Activated T-cell treated with anti-CD3 and anti-CD28 coated beads, Interleukin-2, amount 50 U/mL, for 24 hours (primary cell): Measurements from ENCODE around the gene CUBN.
A peak's percentile ranks its signal among the peaks of the same experiment; 100 is the strongest.

Source experiments
- DNase-seq: peaks from one replicate; pipeline ENCODE4 v3.0.0-alpha.2; 2020
- H3K27ac Mint-ChIP-seq: 2 replicates; pipeline ENCODE4 v1.8.0; 2020; ENCODE audit warnings: mild to moderate bottlenecking, mixed read lengths
- H3K27me3 Mint-ChIP-seq: 2 replicates; pipeline ENCODE4 v1.8.0; 2020; ENCODE audit warnings: mixed read lengths
- H3K36me3 Mint-ChIP-seq: 2 replicates; pipeline ENCODE4 v1.8.0; 2020; ENCODE audit warnings: low read depth, mixed read lengths
- H3K4me1 Mint-ChIP-seq: 2 replicates; pipeline ENCODE4 v1.8.0; 2020; ENCODE audit warnings: low read depth, mixed read lengths
- H3K4me3 Mint-ChIP-seq: 2 replicates; pipeline ENCODE4 v1.8.0; 2020; ENCODE audit warnings: mild to moderate bottlenecking, moderate library complexity, mixed read lengths
- H3K9me3 Mint-ChIP-seq: 2 replicates; pipeline ENCODE4 v1.8.0; 2020; ENCODE audit warnings: mixed read lengths

Gene CUBN

GRCh38 chr10:17151716-17152115, 22.1 kb upstream of the CUBN start:
- Mint-ChIP-seq H3K27me3 (no peaks in the 10 kb centered on the region), H3K36me3 (peaks cover 14% of the 10 kb centered on the region), H3K9me3 (no peaks in the 10 kb centered on the region), H3K4me1 (no peaks in the 10 kb centered on the region), H3K27ac (no peak overlapping the region), H3K4me3 (no peak overlapping the region)
- no peak for DNase-seq

- H3K9me3 Mint-ChIP-seq = no peaks in the 10 kb centered on the region
- no peak overlapping the region for H3K27ac Mint-ChIP-seq
- peaks cover 27% of the 10 kb centered on the region for H3K4me1 Mint-ChIP-seq
- no peak overlapping the region for H3K4me3 Mint-ChIP-seq
- DNase-seq = no peak
- H3K36me3 Mint-ChIP-seq = peaks cover 9% of the 10 kb centered on the region
- H3K27me3 Mint-ChIP-seq = no peaks in the 10 kb centered on the region
These were observed 18.4 kb upstream of the CUBN start for GRCh38 chr10:17147884-17148489.

- Mint-ChIP-seq H3K4me1 (peaks cover 32% of the 10 kb centered on the region), H3K4me3 (no peak overlapping the region), H3K9me3 (no peaks in the 10 kb centered on the region), H3K27me3 (no peaks in the 10 kb centered on the region), H3K36me3 (peaks cover 4% of the 10 kb centered on the region), H3K27ac (no peak overlapping the region)
- no peak for DNase-seq
These were observed 17.3 kb upstream of the CUBN start for GRCh38 chr10:17146892-17147291.

- H3K4me3 Mint-ChIP-seq = no peak overlapping the region
- H3K27ac Mint-ChIP-seq = peak overlapping the region; percentile 69
- no peaks in the 10 kb centered on the region for H3K27me3 Mint-ChIP-seq
- no peaks in the 10 kb centered on the region for H3K9me3 Mint-ChIP-seq
- H3K4me1 Mint-ChIP-seq = peaks cover 39% of the 10 kb centered on the region
- no peak for DNase-seq
- peaks cover 2% of the 10 kb centered on the region for H3K36me3 Mint-ChIP-seq
These were observed 15.6 kb upstream of the CUBN start for GRCh38 chr10:17145239-17145638.

- H3K27ac Mint-ChIP-seq = peak overlapping the region; percentile 69
- H3K9me3 Mint-ChIP-seq = no peaks in the 10 kb centered on the region
- H3K4me3 Mint-ChIP-seq = no peak overlapping the region
- no peaks in the 10 kb centered on the region for H3K27me3 Mint-ChIP-seq
- H3K4me1 Mint-ChIP-seq = peaks cover 39% of the 10 kb centered on the region
- peaks cover 2% of the 10 kb centered on the region for H3K36me3 Mint-ChIP-seq
- DNase-seq = peak; percentile 68
These were observed 15.1 kb upstream of the CUBN start for GRCh38 chr10:17144757-17145156.

GRCh38 chr10:17144032-17144431, 14.4 kb upstream of the CUBN start:
- peaks cover 2% of the 10 kb centered on the region for H3K36me3 Mint-ChIP-seq
- H3K27ac Mint-ChIP-seq = peak overlapping the region; percentile 69
- H3K4me1 Mint-ChIP-seq = peaks cover 39% of the 10 kb centered on the region
- H3K27me3 Mint-ChIP-seq = no peaks in the 10 kb centered on the region
- no peak overlapping the region for H3K4me3 Mint-ChIP-seq
- DNase-seq = no peak
- no peaks in the 10 kb centered on the region for H3K9me3 Mint-ChIP-seq

GRCh38 chr10:17143055-17143690, 13.6 kb upstream of the CUBN start:
- Mint-ChIP-seq H3K27ac (no peak overlapping the region), H3K36me3 (peaks cover 2% of the 10 kb centered on the region), H3K27me3 (no peaks in the 10 kb centered on the region), H3K4me3 (no peak overlapping the region), H3K9me3 (no peaks in the 10 kb centered on the region), H3K4me1 (peaks cover 39% of the 10 kb centered on the region)
- DNase-seq = no peak

GRCh38 chr10:17141504-17142229, 12.1 kb upstream of the CUBN start:
- peaks cover 39% of the 10 kb centered on the region for H3K4me1 Mint-ChIP-seq
- no peak overlapping the region for H3K4me3 Mint-ChIP-seq
- H3K36me3 Mint-ChIP-seq = peaks cover 2% of the 10 kb centered on the region
- no peak for DNase-seq
- H3K27ac Mint-ChIP-seq = no peak overlapping the region
- no peaks in the 10 kb centered on the region for H3K27me3 Mint-ChIP-seq
- no peaks in the 10 kb centered on the region for H3K9me3 Mint-ChIP-seq

GRCh38 chr10:17140386-17140761, 10.8 kb upstream of the CUBN start:
- Mint-ChIP-seq H3K4me1 (peaks cover 36% of the 10 kb centered on the region), H3K4me3 (no peak overlapping the region), H3K27me3 (no peaks in the 10 kb centered on the region), H3K27ac (no peak overlapping the region), H3K36me3 (peaks cover 2% of the 10 kb centered on the region), H3K9me3 (no peaks in the 10 kb centered on the region)
- no peak for DNase-seq

GRCh38 chr10:17138460-17139042, 8.9 kb upstream of the CUBN start:
- peaks cover 2% of the 10 kb centered on the region for H3K36me3 Mint-ChIP-seq
- H3K4me1 Mint-ChIP-seq = peaks cover 18% of the 10 kb centered on the region
- no peaks in the 10 kb centered on the region for H3K9me3 Mint-ChIP-seq
- no peak for DNase-seq
- no peak overlapping the region for H3K27ac Mint-ChIP-seq
- no peak overlapping the region for H3K4me3 Mint-ChIP-seq
- H3K27me3 Mint-ChIP-seq = no peaks in the 10 kb centered on the region

- no peaks in the 10 kb centered on the region for H3K36me3 Mint-ChIP-seq
- H3K27ac Mint-ChIP-seq = no peak overlapping the region
- no peak for DNase-seq
- no peaks in the 10 kb centered on the region for H3K27me3 Mint-ChIP-seq
- no peaks in the 10 kb centered on the region for H3K9me3 Mint-ChIP-seq
- H3K4me1 Mint-ChIP-seq = no peaks in the 10 kb centered on the region
- no peak overlapping the region for H3K4me3 Mint-ChIP-seq
These were observed 5.2 kb upstream of the CUBN start for GRCh38 chr10:17134737-17135260.

- Mint-ChIP-seq H3K36me3 (no peaks in the 10 kb centered on the region), H3K27me3 (no peaks in the 10 kb centered on the region), H3K9me3 (no peaks in the 10 kb centered on the region), H3K4me1 (no peaks in the 10 kb centered on the region), H3K4me3 (no peak overlapping the region), H3K27ac (no peak overlapping the region)
- DNase-seq = no peak
These were observed 4.7 kb upstream of the CUBN start for GRCh38 chr10:17134282-17134681.

GRCh38 chr10:17128261-17128660, 1.4 kb downstream of the CUBN start:
- no peaks in the 10 kb centered on the region for H3K27me3 Mint-ChIP-seq
- H3K4me1 Mint-ChIP-seq = peaks cover 3% of the 10 kb centered on the region
- H3K36me3 Mint-ChIP-seq = no peaks in the 10 kb centered on the region
- H3K27ac Mint-ChIP-seq = no peak overlapping the region
- H3K4me3 Mint-ChIP-seq = no peak overlapping the region
- no peak for DNase-seq
- H3K9me3 Mint-ChIP-seq = no peaks in the 10 kb centered on the region

- Mint-ChIP-seq H3K36me3 (peaks cover 7% of the 10 kb centered on the region), H3K4me3 (no peak overlapping the region), H3K27me3 (no peaks in the 10 kb centered on the region), H3K4me1 (peaks cover 3% of the 10 kb centered on the region), H3K27ac (no peak overlapping the region), H3K9me3 (no peaks in the 10 kb centered on the region)
- no peak for DNase-seq
These were observed 3.3 kb downstream of the CUBN start for GRCh38 chr10:17126327-17126726.
